Suprapubic skin (tissue), 3 donors: ENCODE results near the gene REV3L.

Source experiments
- EP300 ChIP-seq: sonication (generic); formaldehyde crosslinking; IDR thresholded peaks from one replicate; pipeline ENCODE4 v1.6.1; 2017; ENCODE audit warnings: antibody characterized with exemption
- POLR2A ChIP-seq, 2 donors: fragments of 450-650 bp; IDR thresholded peaks; one replicate each; pipeline ENCODE4 v1.6.1; 2017; ENCODE audit warnings: antibody characterized with exemption in 2 of 2, mild to moderate bottlenecking in 2 of 2, moderate library complexity in 2 of 2
- TF ChIP-seq, protein P1 (sequence below), 2 donors: fragments of 200-600 bp in 1 of 2; fragments of 450-650 bp in 1 of 2; sonication (generic) in 1 of 2; IDR thresholded peaks; one replicate each; pipeline ENCODE4 v1.5.1; 2016 to 2019; ENCODE audit warnings: antibody characterized with exemption in 2 of 2, mild to moderate bottlenecking in 1 of 2, moderate library complexity in 1 of 2

DNA sequence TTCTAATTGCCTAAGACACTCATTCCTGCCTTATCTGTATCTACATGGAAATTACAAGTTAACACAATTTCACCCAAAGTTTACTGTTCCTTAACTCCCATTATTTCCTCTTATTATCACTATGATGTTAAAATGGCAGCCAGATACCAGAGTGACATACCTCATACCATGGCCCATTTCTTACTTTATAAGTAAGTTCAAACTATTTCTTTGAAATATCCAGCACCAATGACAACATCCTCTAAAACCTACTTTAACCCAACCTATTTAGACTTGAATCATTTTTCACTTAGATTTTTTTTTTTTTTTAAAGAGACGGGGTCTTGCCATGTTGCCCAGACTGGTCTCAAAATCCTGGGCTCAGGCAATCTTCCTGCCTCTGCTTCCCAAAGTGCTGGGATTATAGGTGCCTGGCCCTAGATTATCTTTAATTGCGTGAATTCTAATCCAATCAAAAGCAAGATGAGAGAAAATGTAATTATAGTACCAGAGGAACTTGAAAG, 10.0 kb downstream of the REV3L start:
- TF ChIP-seq POLR2A (IDR thresholded peaks at IDR 0.05): no peak
- TF ChIP-seq, protein P1, sequence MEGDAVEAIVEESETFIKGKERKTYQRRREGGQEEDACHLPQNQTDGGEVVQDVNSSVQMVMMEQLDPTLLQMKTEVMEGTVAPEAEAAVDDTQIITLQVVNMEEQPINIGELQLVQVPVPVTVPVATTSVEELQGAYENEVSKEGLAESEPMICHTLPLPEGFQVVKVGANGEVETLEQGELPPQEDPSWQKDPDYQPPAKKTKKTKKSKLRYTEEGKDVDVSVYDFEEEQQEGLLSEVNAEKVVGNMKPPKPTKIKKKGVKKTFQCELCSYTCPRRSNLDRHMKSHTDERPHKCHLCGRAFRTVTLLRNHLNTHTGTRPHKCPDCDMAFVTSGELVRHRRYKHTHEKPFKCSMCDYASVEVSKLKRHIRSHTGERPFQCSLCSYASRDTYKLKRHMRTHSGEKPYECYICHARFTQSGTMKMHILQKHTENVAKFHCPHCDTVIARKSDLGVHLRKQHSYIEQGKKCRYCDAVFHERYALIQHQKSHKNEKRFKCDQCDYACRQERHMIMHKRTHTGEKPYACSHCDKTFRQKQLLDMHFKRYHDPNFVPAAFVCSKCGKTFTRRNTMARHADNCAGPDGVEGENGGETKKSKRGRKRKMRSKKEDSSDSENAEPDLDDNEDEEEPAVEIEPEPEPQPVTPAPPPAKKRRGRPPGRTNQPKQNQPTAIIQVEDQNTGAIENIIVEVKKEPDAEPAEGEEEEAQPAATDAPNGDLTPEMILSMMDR (IDR thresholded peaks at IDR 0.05): no peak
- TF ChIP-seq EP300: no peak
